ENCODE data around the gene APOL5.

- TF ChIP-seq, protein P1, sequence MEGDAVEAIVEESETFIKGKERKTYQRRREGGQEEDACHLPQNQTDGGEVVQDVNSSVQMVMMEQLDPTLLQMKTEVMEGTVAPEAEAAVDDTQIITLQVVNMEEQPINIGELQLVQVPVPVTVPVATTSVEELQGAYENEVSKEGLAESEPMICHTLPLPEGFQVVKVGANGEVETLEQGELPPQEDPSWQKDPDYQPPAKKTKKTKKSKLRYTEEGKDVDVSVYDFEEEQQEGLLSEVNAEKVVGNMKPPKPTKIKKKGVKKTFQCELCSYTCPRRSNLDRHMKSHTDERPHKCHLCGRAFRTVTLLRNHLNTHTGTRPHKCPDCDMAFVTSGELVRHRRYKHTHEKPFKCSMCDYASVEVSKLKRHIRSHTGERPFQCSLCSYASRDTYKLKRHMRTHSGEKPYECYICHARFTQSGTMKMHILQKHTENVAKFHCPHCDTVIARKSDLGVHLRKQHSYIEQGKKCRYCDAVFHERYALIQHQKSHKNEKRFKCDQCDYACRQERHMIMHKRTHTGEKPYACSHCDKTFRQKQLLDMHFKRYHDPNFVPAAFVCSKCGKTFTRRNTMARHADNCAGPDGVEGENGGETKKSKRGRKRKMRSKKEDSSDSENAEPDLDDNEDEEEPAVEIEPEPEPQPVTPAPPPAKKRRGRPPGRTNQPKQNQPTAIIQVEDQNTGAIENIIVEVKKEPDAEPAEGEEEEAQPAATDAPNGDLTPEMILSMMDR (conservative IDR thresholded peaks at IDR 0.05) = no peak
- no peak for TF ChIP-seq EZH2 (IDR thresholded peaks at IDR 0.05; ENCODE audit: low read depth)
Observed at GRCh38 chr22:35729309-35729698, 11.6 kb downstream of the APOL5 start.
